Hematopoietic multipotent progenitor cell treated with erythropoietin and hydrocortisone succinate and interleukin-3 and kit ligand, for 4 days (in vitro differentiated cells): Measurements from ENCODE around the gene TEX19.
"Not testable (repeated sequence)": the region's sequence is repeated elsewhere in the genome, so short reads cannot be mapped to it uniquely, and the experiment has no call there.

Source experiments
- DNase-seq: peaks from one replicate; pipeline ENCODE4 v3.0.0-alpha.2; 2015

The TEX19 gene

GRCh38 chr17:82392941-82393340 lies 33.9 kb downstream of the TEX19 start:
- no peak for DNase-seq

- no peak for DNase-seq
Observed at GRCh38 chr17:82394278-82394677, 35.2 kb downstream of the TEX19 start.

- DNase-seq, result no peak
Observed at GRCh38 chr17:82396601-82397435, 37.8 kb downstream of the TEX19 start.

- no peak for DNase-seq
Observed at GRCh38 chr17:82397449-82398335, 38.6 kb downstream of the TEX19 start.

- DNase-seq, result no peak
Observed at GRCh38 chr17:82399041-82399441, 40.0 kb downstream of the TEX19 start.

- no peak for DNase-seq
Observed at GRCh38 chr17:82399601-82400101, 40.6 kb downstream of the TEX19 start.

GRCh38 chr17:82400206-82400605 lies 41.2 kb downstream of the TEX19 start:
- DNase-seq, result peak; percentile 83

GRCh38 chr17:82400830-82401229 lies 41.8 kb downstream of the TEX19 start:
- DNase-seq, result peak; percentile 93

GRCh38 chr17:82402865-82403264 lies 43.8 kb downstream of the TEX19 start:
- no peak for DNase-seq

- no peak for DNase-seq
Observed at GRCh38 chr17:82403662-82404660, 44.9 kb downstream of the TEX19 start.

- DNase-seq, result no peak
Observed at GRCh38 chr17:82405051-82405450, 46.0 kb downstream of the TEX19 start.

- DNase-seq, result no peak
Observed at GRCh38 chr17:82406131-82406671, 47.2 kb downstream of the TEX19 start.

- peak; percentile 41 for DNase-seq
Observed at GRCh38 chr17:82407255-82407654, 48.2 kb downstream of the TEX19 start.

GRCh38 chr17:82408288-82408937 lies 49.4 kb downstream of the TEX19 start:
- no peak for DNase-seq

GRCh38 chr17:82408938-82409318 lies 49.9 kb downstream of the TEX19 start:
- DNase-seq, result no peak

- no peak for DNase-seq
Observed at GRCh38 chr17:82410014-82410716, 51.1 kb downstream of the TEX19 start.

- no peak for DNase-seq
Observed at GRCh38 chr17:82411396-82412053, 52.5 kb downstream of the TEX19 start.

- not testable (repeated sequence) for DNase-seq
Observed at GRCh38 chr17:82412081-82412480, 53.0 kb downstream of the TEX19 start.

GRCh38 chr17:82412535-82413520 lies 53.8 kb downstream of the TEX19 start:
- DNase-seq, result peak; percentile 35
